PC-3 (cell line): Measurements from ENCODE around the gene OXSR1. TPM values are rescaled to one million over a fixed set of nuclear protein-coding genes. Genes with fewer than 3 reads are reported as not detected.

Experiments
- ATAC-seq: fragments of 200-7000 bp; cut with Tn5 transposase; 2 replicates; pipeline ENCODE4 v1.9.1; 2020; ENCODE audit warnings: mild to moderate bottlenecking, moderate library complexity
- BruUV-seq: library from RNA; stranded (reverse); fragments of 400-500 nt; replicated peaks from 2 replicates; lab custom pipeline; 2021; lab: Mats Ljungman, UMichigan
- CTCF ChIA-PET: fragments of 300-600 bp; sonication (Branson Sonifier 250); formaldehyde crosslinking; loops from one replicate; lab custom pipeline; 2022; ENCODE audit warnings: antibody characterized with exemption; lab: Charles Lee
- POLR2A ChIA-PET: fragments of 300-600 bp; sonication (Branson Sonifier 250); formaldehyde crosslinking; loops from one replicate; lab custom pipeline; 2022; ENCODE audit warnings: antibody characterized with exemption; ENCODE audit not compliant: unreplicated experiment; lab: Charles Lee
- DNase-seq: peaks from one replicate; pipeline ENCODE4 v3.0.0-alpha.2; 2015
- H2AFZ ChIP-seq: fragments of 300-600 bp; sonication (generic); 2 replicates; pipeline ENCODE4 v1.6.0; 2016; ENCODE audit warnings: antibody characterized with exemption, low read length
- H3F3A ChIP-seq: fragments of 300-600 bp; sonication (generic); one replicate; pipeline ENCODE4 v1.6.0; 2017; ENCODE audit warnings: antibody characterized with exemption, low read length, control low read depth, mild to moderate bottlenecking; ENCODE audit not compliant: unreplicated experiment
- H3K27ac ChIP-seq: fragments of 300-600 bp; sonication (generic); 2 replicates; pipeline ENCODE4 v1.5.1; 2016; ENCODE audit warnings: mild to moderate bottlenecking, low read length
- H3K27me3 ChIP-seq: fragments of 300-600 bp; sonication (generic); 2 replicates; pipeline ENCODE4 v1.6.1; 2016; ENCODE audit warnings: low read length, mixed read lengths
- H3K36me3 ChIP-seq: fragments of 300-600 bp; sonication (generic); 2 replicates; pipeline ENCODE4 v1.6.1; 2016; ENCODE audit warnings: low read depth, mixed run types, low read length, mixed read lengths
- H3K4me1 ChIP-seq: fragments of 300-600 bp; sonication (generic); 2 replicates; pipeline ENCODE4 v1.5.1; 2016; ENCODE audit warnings: low read length; ENCODE audit not compliant: insufficient read depth
- H3K4me2 ChIP-seq: fragments of 300-600 bp; sonication (generic); 2 replicates; pipeline ENCODE4 v1.6.0; 2016; ENCODE audit warnings: low read length
- H3K4me3 ChIP-seq: fragments of 300-600 bp; sonication (generic); 2 replicates; pipeline ENCODE4 v1.5.1; 2016; ENCODE audit warnings: mild to moderate bottlenecking, low read length, mixed read lengths
- H3K79me2 ChIP-seq: fragments of 300-600 bp; sonication (generic); 2 replicates; pipeline ENCODE4 v1.6.1; 2017; ENCODE audit warnings: low read length, mixed read lengths
- H3K9ac ChIP-seq: fragments of 300-600 bp; sonication (generic); 2 replicates; pipeline ENCODE4 v1.6.0; 2016; ENCODE audit warnings: mild to moderate bottlenecking, low read length
- H3K9me2 ChIP-seq: fragments of 300-600 bp; sonication (generic); replicated peaks from 2 replicates; pipeline ENCODE4 v1.6.1; 2016; ENCODE audit warnings: mixed run types, low read length, mixed read lengths
- H3K9me3 ChIP-seq: fragments of 300-600 bp; sonication (generic); 2 replicates; pipeline ENCODE4 v1.6.1; 2016; ENCODE audit warnings: low read length, mixed read lengths
- H4K20me1 ChIP-seq: fragments of 300-600 bp; sonication (generic); 2 replicates; pipeline ENCODE4 v1.6.1; 2016; ENCODE audit warnings: low read length, mixed read lengths
- CTCF ChIP-seq: fragments of 300-600 bp; sonication (generic); conservative IDR thresholded peaks from 2 replicates; pipeline ENCODE4 v1.5.1; 2017; ENCODE audit warnings: antibody characterized with exemption, low read depth, mild to moderate bottlenecking, low read length
- EZH2 ChIP-seq: fragments of 300-600 bp; sonication (generic); IDR thresholded peaks from one replicate; pipeline ENCODE4 v1.6.1; 2017; ENCODE audit warnings: antibody characterized with exemption, mild to moderate bottlenecking, low read length; ENCODE audit not compliant: unreplicated experiment
- EZH2phosphoT487 ChIP-seq: fragments of 300-600 bp; sonication (generic); IDR thresholded peaks from 2 replicates; pipeline ENCODE4 v1.6.1; 2018; ENCODE audit warnings: mild to moderate bottlenecking, antibody characterized with exemption, low read length, borderline replicate concordance
- intact Hi-C: fragments of 100-400 bp; cut with micrococcal nuclease; formaldehyde crosslinking; loops from 2 replicates; pipeline ENCODE4 v1.9.0; 2023
- total RNA-seq: library from RNA; depleted of rRNA; stranded (reverse); fragments of >200 nt; gene quantifications from 2 replicates; pipeline ENCODE4 v1.2.3, GENCODE V29; 2014

The OXSR1 gene
- total RNA-seq, 1 experiment from 2014 or later = 42.2 TPM

GRCh38 chr3:38245930-38246329, 80.6 kb downstream of the OXSR1 start:
- ChIA-PET POLR2A (no interaction called here), CTCF (no interaction called here)
- Histone ChIP-seq H2AFZ (no peak overlapping the region), H3K9ac (no peak overlapping the region), H3K4me2 (no peak overlapping the region), H3K79me2 (no peaks in the 10 kb centered on the region), H3K9me3 (no peaks in the 10 kb centered on the region), H3K4me3 (no peak overlapping the region), H3K27me3 (no peaks in the 10 kb centered on the region), H4K20me1 (peaks cover 4% of the 10 kb centered on the region; the same call in 1 of the 2 replicates), H3K27ac (no peak overlapping the region), H3K36me3 (peaks cover 68% of the 10 kb centered on the region), H3F3A (peaks cover 9% of the 10 kb centered on the region), H3K9me2 (no peaks in the 10 kb centered on the region), H3K4me1 (peaks cover 11% of the 10 kb centered on the region)
- DNase-seq (no peak), ATAC-seq (no peak)
- TF ChIP-seq CTCF = no peak
- no peak for TF ChIP-seq EZH2phosphoT487
- no peak for TF ChIP-seq EZH2
- no TSS peak for BruUV-seq
- intact Hi-C loops = no loop called here

GRCh38 chr3:38247366-38248035, 82.2 kb downstream of the OXSR1 start:
- Histone ChIP-seq H3F3A (peaks cover 9% of the 10 kb centered on the region), H3K9me2 (no peaks in the 10 kb centered on the region), H3K79me2 (no peaks in the 10 kb centered on the region), H3K4me1 (peaks cover 11% of the 10 kb centered on the region), H4K20me1 (peaks cover 4% of the 10 kb centered on the region; the same call in 1 of the 2 replicates), H3K4me3 (no peak overlapping the region), H3K27ac (peak overlapping the region; percentile 22; the same call in 1 of the 2 replicates), H3K9me3 (no peaks in the 10 kb centered on the region), H3K36me3 (peaks cover 73% of the 10 kb centered on the region), H3K27me3 (no peaks in the 10 kb centered on the region), H3K9ac (no peak overlapping the region), H3K4me2 (peak overlapping the region; percentile 6), H2AFZ (no peak overlapping the region)
- DNase-seq (peak; percentile 95), ATAC-seq (peak; percentile 99)
- POLR2A ChIA-PET = no interaction called here
- TSS peak; percentile 20 for BruUV-seq
- CTCF ChIA-PET = interaction anchor here (0.5 to 1.4 kb wide), 5 partner anchors 15 to 130 kb away, joined by 3 to 4 read pairs (median 3); no protein-coding TSS in a partner anchor
- intact Hi-C loops = loop anchor here (1.0 kb wide), 4 partner anchors 82 to 232 kb away; partner anchors contain the start of genes ACAA1 and OXSR1
- TF ChIP-seq CTCF (peak; percentile 57), EZH2 (no peak)

- Histone ChIP-seq H3K79me2 (no peaks in the 10 kb centered on the region), H3K9me3 (no peaks in the 10 kb centered on the region), H3K4me1 (peaks cover 11% of the 10 kb centered on the region), H3K9ac (no peak overlapping the region), H4K20me1 (peaks cover 4% of the 10 kb centered on the region; the same call in 1 of the 2 replicates), H3K36me3 (peaks cover 78% of the 10 kb centered on the region), H3K4me3 (no peak overlapping the region), H3K4me2 (no peak overlapping the region), H3K27ac (no peak overlapping the region), H3K27me3 (no peaks in the 10 kb centered on the region), H3F3A (peaks cover 4% of the 10 kb centered on the region), H2AFZ (no peak overlapping the region), H3K9me2 (no peaks in the 10 kb centered on the region)
- intact Hi-C loops = no loop called here
- CTCF ChIA-PET = no interaction called here
- no peak for TF ChIP-seq EZH2
- TF ChIP-seq EZH2phosphoT487 = no peak
- TF ChIP-seq CTCF = no peak
- ATAC-seq (no peak), DNase-seq (no peak)
- POLR2A ChIA-PET = no interaction called here
- BruUV-seq = no TSS peak
These were observed 84.9 kb downstream of the OXSR1 start for GRCh38 chr3:38250198-38250597.
